Measurements from ENCODE around the gene UPK3BL2. TPM values are rescaled to one million over a fixed set of nuclear protein-coding genes. Genes with fewer than 3 reads are reported as not detected.
"Not testable (repeated sequence)": the region's sequence is repeated elsewhere in the genome, so short reads cannot be mapped to it uniquely, and the experiment has no call there.

Gene UPK3BL2
- total RNA-seq, 2 experiments from 2014 or later = 44.9 to 52.4 TPM

GRCh38 chr7:102494473-102495149, 48.9 kb downstream of the UPK3BL2 start:
- H3K27ac Mint-ChIP-seq; H3K9me3 Mint-ChIP-seq; DNase-seq; POLR2A ChIA-PET; H3K27me3 Mint-ChIP-seq; H3K4me1 Mint-ChIP-seq; H3K4me3 Mint-ChIP-seq; CTCF ChIA-PET; H3K36me3 Mint-ChIP-seq (ENCODE audit: low read depth): not testable (repeated sequence)

DNA sequence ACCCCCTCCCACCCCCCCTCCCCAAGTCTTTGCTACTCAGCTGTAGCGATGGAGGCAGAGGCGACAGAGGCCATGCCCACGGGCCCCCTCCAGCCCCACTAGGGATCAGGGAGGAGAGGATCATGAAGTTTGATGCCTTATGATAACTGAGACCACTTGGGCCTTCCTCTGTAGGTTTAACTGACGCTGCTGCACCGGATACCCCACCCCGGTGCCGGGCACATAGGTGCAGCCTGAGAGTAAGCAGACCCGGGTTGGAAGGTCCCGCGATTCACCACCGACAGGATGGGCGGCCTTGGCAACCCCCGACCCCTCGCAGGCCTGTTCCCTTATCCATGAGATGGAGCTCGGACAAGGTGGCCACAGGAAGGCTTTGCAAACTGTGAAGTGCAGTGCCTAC, 49.5 kb downstream of the UPK3BL2 start:
- H3K4me3 Mint-ChIP-seq; H3K4me1 Mint-ChIP-seq; H3K27me3 Mint-ChIP-seq; H3K36me3 Mint-ChIP-seq (ENCODE audit: low read depth); H3K9me3 Mint-ChIP-seq; H3K27ac Mint-ChIP-seq; CTCF ChIA-PET; POLR2A ChIA-PET: not testable (repeated sequence)
- DNase-seq = peak; percentile 40

DNA sequence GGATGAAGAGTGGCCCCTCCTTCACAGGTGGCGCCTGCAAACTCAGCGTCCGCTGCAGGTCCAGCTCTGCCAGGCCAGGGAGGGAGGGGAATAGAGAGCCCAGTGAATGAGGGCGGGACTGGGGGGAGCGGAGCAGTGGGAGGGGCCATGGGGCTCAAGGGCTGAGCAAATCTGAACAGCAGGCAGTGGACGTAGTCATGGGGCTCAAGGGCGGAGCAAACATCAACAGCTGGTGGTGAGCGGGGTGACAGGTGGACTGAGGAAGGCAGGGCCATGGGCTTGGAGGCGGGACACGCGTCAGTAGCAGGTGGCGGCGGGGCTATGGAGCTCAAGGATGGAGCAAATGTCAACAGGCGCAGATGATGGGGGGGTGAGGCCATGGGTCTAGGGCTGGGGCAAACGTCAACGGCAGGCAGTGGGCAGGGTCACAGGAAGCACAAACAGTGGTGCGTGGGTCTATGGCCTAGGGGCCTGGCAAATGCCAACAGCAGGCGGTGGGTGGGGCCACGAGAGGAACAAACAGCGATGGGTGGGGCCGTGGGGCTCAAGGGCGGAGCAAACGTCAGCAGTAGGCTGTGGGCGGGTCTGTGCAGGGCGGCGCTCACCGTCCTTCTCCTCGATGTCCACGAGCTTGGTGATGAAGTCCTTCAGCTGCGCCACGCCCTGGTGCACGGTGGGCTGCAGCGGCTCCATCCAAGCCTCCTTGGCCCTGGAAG, 50.1 kb downstream of the UPK3BL2 start:
- H3K4me3 Mint-ChIP-seq; H3K4me1 Mint-ChIP-seq; H3K36me3 Mint-ChIP-seq (ENCODE audit: low read depth); POLR2A ChIA-PET; H3K9me3 Mint-ChIP-seq; H3K27me3 Mint-ChIP-seq; CTCF ChIA-PET: not testable (repeated sequence)
- peak; percentile 54 for DNase-seq
- H3K27ac Mint-ChIP-seq = peak overlapping the region; percentile 82

GRCh38 chr7:102490529-102491075, 52.9 kb downstream of the UPK3BL2 start:
- H3K27ac Mint-ChIP-seq; H3K4me3 Mint-ChIP-seq; H3K27me3 Mint-ChIP-seq; H3K4me1 Mint-ChIP-seq; POLR2A ChIA-PET; H3K9me3 Mint-ChIP-seq; H3K36me3 Mint-ChIP-seq (ENCODE audit: low read depth); CTCF ChIA-PET: not testable (repeated sequence)
- DNase-seq = peak; percentile 32

Other genes starting within 250 kb of the UPK3BL2 start
- gene SPDYE6, start 187.3 kb downstream of the UPK3BL2 start, total RNA-seq = not detected
- gene PRKRIP1, start 147.3 kb downstream of the UPK3BL2 start, total RNA-seq = 10 to 100 TPM; 26.2 to 31.9 TPM
- 10 to 100 TPM; 61.2 to 63.7 TPM for gene ORAI2, start 110.1 kb downstream of the UPK3BL2 start, total RNA-seq
- gene ALKBH4, start 78.8 kb downstream of the UPK3BL2 start, total RNA-seq = 10 to 100 TPM; 10.5 to 12.9 TPM
- gene LRWD1, start 78.7 kb downstream of the UPK3BL2 start, total RNA-seq = 10 to 100 TPM; 18.2 to 20.5 TPM
- 10 to 100 TPM; 44.3 to 56.4 TPM for gene POLR2J, start 64.8 kb downstream of the UPK3BL2 start, total RNA-seq
- 10 to 100 TPM; 23.2 to 26.9 TPM for gene RASA4B, start 25.9 kb downstream of the UPK3BL2 start, total RNA-seq
- gene SPDYE2, start 7.5 kb upstream of the UPK3BL2 start, total RNA-seq = under 1 TPM in 1 of 2 experiments, not detected in 1; 0.15 TPM
- gene POLR2J3, start 28.9 kb upstream of the UPK3BL2 start, total RNA-seq = 10 to 100 TPM; 53.2 to 53.8 TPM
- 10 to 100 TPM; 19.7 to 21.1 TPM for gene RASA4, start 73.1 kb upstream of the UPK3BL2 start, total RNA-seq
- gene UPK3BL1, start 99.1 kb upstream of the UPK3BL2 start, total RNA-seq = 1 to 10 TPM in 1 of 2 experiments, not detected in 1; 9.4 TPM
- gene SPDYE2B, start 106.6 kb upstream of the UPK3BL2 start, total RNA-seq = not detected
- 10 to 100 TPM; 36.6 to 37.4 TPM for gene POLR2J2, start 128.0 kb upstream of the UPK3BL2 start, total RNA-seq
- gene FAM185A, start 205.3 kb upstream of the UPK3BL2 start, total RNA-seq = 1 to 10 TPM; 8.3 to 8.4 TPM